C4-2B (cell line): ENCODE results near the gene ROR2.

Experiments used
- CTCF ChIP-seq: fragments of 450-650 bp; conservative IDR thresholded peaks from 2 replicates; pipeline ENCODE4 v1.5.1; 2017; ENCODE audit warnings: mild to moderate bottlenecking
- ZFX ChIP-seq: fragments of 450-650 bp; IDR thresholded peaks from 2 replicates; pipeline ENCODE4 v1.6.1; 2017

- TF ChIP-seq CTCF (no peak), ZFX (no peak)
These were observed 91.6 kb downstream of the ROR2 start for GRCh38 chr9:91858213-91859030.
